Measurements from ENCODE around the gene PHACTR1.

DNA sequence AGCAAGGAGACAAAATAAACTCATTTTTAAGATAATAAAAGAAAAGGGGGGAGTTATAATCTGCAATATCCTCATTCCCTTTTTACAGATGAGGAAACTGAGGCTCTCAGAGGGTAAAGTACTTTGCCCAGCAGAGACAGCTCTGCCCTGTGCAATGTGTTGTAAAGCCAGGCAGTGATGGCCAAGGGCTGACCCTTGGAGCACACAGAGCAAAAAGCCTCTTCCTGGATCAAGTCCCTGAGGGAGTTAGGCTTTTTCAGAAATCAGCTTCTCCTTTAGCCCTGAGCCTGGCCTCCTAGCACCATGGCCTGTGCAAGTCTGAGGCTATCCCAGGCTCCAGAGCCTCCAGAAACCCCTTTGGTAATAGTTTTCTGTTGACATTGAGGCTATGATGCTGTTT is 234.8 kb downstream of the PHACTR1 start:
- TF ChIP-seq EZH2phosphoT487 (IDR thresholded peaks at IDR 0.05; ENCODE audit: insufficient read depth, low read depth) (no peak), EZH2 (IDR thresholded peaks at IDR 0.05; ENCODE audit: insufficient read depth, poor library complexity, severe bottlenecking) (no peak)

Measured in GM23248 (cell line).